HG03175 (cell line): ENCODE measurements around the gene DENND1A.
"Not testable (repeated sequence)": the region's sequence is repeated elsewhere in the genome, so short reads cannot be mapped to it uniquely, and the experiment has no call there.

ENCODE experiments used
- ATAC-seq: cut with Tn5 transposase; IDR thresholded peaks from one replicate; pipeline ENCODE4 v1.9.1; 2021; ENCODE audit warnings: mild to moderate bottlenecking, moderate library complexity; ENCODE audit not compliant: unreplicated experiment

The DENND1A gene

DNA sequence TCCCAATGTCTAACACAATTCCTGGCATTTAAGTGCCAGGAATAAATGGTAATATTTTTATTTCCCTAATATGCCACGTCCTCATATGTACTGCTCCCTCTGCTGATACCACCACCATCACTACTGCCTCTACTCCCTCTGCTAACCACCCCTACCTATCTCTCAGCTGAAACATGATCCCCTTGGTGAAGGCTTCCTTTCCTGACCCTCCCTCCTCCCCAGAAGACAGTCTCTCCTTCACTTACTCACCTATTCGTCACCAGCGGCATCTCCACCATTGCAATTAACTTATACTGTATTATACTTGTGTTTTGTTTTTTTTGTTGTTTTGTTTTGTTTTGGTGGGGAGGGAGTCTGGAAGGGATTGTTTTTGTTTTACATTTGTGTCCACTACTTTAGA, 4.8 kb downstream of the DENND1A start:
- no peak for ATAC-seq

DNA sequence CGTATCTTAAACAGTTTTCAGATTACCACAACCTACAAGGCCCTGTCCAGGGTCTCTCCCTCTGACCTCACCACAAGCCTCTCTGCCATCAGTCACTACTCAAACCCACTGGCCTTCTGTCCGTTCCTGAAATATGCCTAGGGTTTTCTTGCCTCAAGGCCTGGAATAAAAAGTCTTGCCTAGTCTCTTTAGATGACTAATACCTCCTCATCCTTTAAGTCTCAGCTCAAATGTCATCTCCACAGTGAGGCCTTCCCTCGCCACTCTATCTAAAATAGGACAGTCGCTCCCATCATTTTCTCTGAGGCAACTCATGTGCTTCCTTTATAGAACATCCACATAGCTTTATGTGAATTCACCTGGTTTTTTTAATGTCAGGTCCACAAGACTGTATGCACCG, 5.2 kb downstream of the DENND1A start:
- no peak for ATAC-seq

DNA sequence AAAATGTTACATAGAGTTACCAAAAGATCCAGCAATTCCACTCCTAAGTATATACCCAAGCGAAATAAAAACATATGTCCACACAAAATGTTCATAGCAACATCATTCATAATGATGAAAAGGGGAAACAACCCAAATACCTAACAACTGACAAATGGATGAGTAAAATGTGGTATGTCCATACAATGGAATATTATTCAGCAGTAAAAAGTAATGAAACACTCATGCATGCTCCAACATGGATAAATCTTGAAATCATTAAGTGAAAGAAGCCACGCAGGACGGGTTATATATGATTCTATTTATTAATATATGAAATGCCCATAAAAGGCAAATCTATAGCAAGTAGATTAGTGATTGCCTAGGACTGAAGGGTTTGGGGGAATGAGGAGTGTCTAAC, 6.0 kb downstream of the DENND1A start:
- ATAC-seq = no peak

DNA sequence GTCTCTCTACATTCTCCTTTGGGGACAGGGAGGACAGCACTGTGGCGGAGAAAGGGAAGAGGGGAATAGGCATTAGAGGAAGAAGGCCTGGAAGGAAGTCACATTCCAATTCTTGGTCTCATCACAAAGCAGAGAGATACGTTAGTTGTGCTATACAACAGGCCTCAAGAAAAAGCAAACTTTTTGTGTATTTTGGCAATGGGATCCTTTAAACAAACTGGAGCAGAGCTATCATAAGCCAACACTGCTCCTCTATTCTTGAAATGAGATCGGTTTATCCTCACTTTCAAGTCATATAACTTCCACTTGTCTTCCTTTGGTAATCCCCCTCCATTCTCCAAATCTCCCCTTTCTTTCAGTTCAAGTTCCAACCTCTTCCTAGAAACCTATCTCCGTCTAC, 6.5 kb downstream of the DENND1A start:
- no peak for ATAC-seq

DNA sequence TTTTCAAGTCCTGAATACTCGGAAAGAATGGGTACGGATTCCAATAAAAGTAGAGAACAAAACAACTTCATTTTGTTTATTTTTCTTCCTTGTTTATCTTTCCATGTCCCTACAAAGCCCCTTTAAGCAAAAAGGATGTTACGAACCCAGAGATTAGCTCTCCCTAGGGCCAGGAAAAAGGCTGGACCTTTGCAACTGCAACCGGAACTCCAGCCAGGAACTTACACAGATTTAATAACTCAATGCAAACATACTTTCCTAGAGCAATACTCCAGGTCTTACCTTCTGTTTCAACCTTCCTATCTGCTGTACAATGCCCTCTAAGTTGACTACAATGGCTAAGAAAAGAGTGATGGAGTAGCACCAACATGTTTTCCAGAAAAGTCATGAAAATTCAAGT, 7.0 kb downstream of the DENND1A start:
- ATAC-seq = no peak

DNA sequence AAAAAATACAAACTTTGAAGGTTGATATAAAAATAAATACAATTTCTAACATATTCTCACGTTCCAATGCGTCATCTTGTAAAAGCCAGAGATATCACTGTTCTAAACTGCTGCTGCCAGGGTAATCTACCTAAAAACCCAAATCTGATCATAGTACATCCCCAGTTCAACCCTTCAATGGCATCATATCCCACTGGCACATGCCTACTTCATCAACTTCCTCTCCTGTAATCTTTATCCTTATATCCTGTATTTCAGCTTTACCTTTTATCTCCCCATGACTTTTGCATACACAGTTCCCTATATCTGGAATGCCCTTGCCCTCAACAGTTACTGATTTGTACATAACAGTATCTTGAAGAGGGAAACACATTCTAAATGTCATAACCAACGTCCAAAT, 7.5 kb downstream of the DENND1A start:
- ATAC-seq = no peak

DNA sequence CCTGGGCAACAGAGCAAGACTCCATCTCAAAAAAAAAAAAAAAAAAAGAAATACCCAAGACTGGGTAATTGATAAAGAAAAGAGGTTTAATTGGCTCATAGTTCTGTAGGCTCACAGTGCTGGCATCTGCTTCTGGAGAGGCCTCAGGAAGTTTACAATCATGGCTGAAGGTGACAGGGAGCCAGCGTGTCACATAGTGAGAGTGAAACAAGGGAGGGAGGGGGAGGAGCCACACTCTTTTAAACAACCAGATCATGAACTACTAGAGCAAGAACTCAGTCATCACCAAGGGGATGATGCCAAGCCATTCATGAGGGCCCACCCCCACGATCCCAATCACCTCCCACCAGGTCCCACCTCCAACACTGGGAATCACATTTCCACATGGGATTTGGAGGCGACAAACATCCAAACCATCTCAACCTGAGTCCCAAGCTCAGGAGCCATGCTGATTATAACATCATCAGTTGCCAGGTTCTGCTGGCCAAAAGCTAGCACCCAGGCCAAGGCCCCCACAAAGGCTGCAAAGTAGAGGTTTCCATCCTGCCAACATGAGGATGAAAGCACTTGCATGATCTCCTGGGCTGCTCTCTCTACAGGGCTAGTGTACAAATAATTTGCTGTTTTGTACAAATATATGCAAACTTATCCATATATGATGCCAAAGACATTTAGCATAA, 15.3 kb downstream of the DENND1A start:
- no peak for ATAC-seq

DNA sequence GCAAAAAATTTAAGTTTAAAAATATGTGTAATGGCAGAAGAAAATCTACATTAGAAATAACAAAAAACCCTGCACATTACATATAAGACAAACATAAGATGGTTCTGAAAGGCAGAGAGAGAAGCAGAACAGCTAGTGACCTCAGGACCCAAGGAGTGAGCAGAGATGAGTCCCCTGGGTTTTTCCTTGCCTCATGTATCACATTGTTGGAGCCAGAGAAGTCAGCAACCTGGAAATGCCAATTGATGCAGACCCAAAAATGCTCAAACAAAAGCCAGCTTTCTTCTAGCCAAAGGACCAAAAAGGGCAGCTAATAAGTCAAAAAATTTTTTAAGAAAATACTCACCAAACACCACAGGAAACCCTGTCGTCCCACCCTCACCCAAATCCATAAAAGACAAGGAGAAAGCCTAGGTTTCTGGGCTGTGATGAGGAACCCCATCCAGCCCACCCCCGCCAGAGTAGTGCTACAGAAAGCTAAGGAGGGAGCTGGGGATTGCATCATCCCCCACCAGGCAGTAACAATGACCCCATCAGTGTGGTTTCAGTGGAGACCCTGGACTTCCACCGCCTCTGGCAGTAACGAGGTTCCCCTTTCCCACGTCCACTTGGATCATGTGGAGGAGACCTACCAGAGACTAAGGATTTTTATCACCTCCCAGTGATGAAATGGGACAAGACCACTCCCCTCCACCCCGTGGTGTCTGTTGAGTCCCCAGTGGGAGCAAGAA, 17.6 kb downstream of the DENND1A start:
- ATAC-seq = no peak

DNA sequence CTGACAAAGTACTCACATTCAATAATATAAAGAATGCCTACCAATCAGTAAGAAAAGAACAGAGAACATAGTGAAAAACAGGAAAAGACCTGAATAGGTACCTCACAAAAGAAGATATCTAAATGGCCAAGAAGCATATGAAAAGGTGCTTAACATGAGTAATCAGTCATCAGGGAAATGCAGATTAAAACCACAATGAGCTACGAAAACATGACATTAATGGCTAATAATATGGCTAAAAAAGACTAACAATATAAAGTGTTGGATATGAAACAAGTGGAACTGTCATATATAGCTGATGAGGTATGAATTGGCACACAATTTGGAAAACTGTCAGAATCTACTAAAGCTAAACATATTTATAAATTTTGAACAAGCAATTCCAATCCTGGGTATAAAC, 18.9 kb downstream of the DENND1A start:
- no peak for ATAC-seq

DNA sequence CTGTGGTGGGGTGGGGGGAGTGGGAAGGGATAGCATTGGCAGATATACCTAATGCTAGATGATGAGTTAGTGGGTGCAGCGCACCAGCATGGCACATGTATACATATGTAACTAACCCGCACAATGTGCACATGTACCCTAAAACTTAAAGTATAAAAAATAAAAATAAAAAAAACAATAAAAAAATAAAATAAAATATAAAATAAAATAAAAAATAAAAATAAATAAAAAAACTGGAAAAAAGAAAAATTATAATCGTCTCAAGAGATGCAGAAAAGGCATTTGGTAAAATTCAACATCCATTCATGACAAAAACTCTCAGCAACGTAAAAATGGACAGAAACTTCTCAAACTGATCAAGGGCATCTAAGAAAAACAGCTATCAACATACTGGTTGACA, 20.7 kb downstream of the DENND1A start:
- not testable (repeated sequence) for ATAC-seq

DNA sequence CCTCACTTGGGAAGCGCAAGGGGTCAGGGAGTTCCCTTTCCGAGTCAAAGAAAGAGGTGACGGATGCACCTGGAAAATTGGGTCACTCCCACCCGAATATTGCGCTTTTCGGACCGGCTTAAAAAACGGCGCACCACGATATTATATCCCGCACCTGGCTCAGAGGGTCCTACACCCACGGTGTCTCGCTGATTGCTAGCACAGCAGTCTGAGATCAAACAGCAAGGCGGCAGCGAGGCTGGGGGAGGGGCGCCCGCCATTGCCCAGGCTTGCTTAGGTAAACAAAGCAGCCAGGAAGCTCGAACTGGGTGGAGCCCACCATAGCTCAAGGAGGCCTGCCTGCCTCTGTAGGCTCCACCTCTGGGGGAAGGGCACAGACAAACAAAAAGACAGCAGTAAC, 26.4 kb downstream of the DENND1A start:
- not testable (repeated sequence) for ATAC-seq

DNA sequence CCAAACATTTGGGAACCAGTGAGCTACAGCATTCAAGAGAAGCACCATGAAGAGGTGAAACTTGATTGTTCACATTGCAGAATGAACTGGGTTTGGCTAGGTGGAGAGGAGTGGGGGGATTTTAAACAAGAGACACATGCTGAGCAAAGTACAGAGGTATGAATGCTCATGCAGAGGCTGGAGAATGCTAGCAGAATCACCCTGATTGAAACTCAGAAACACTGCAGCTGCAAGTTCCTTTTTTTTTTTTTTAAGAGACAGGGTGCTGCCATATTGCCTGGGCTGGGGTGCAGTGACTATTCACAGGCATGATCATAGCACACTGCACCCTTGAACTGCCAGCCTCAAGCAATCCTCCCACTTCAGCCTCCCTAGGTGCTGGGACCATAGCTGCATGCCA, 35.1 kb downstream of the DENND1A start:
- ATAC-seq = no peak

DNA sequence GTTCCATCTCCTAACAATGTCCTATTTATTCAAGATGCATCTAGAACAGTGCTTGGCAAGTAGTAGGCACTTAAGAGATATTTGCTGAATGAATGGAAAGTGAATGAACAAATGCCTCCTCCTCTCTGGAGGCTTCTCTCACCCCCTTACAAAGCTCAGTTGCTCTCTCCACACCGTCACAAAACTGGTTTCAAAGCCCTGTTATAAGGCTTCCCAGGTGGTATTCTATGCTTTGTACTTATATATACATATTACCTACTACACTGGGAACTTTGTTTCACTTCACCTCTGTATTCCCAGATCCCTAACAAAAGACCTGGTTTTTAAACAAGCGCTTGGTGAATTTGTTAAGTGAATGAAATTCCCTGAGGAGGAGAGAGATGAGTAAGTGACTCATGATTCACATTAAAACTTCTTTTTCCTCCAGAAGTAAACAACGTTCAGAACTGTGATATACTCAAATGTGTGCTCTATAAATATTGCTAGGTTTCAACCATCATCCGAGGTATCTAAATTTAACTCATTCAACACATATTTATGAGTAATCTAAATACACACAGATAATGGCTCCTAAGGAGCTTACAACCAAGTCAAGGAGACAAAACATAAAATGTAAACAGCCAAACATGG, 36.0 kb downstream of the DENND1A start:
- no peak for ATAC-seq

DNA sequence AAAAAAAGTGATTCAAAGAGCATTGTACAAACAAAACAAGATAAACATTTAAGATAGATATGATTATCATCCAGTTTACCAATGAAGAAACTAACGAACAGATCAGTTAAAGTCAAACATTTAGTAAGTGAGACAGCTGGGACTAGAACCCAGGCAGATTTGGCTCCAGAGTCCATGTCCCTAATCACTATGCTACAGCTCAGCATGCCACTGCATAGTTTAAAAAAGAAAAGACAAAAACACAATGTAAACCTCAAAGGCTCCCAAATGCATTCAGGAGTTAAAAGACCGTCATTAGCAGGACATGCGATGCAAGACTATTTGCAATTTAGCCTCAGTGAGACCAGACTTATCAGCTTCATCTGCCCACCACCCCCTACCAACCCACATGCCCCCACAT, 36.8 kb downstream of the DENND1A start:
- ATAC-seq = no peak

DNA sequence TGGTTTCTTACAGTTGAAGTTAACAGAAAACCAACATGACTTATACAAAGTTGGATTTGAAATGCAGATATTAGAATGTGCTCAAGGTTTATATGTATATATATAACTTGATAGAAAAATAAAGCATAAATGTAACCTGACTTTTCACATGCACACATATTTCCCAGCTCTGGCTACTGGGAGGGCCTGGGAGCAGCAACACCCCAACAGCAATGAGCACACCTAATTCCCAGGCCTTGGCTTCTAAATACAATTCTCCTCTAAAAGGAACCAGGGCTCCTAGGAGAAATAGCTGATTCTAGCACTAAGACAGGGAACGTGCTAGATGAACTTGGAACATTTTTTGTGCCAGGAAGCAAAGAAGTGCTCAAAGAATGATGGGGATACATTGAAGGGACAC, 42.1 kb downstream of the DENND1A start:
- ATAC-seq = no peak

DNA sequence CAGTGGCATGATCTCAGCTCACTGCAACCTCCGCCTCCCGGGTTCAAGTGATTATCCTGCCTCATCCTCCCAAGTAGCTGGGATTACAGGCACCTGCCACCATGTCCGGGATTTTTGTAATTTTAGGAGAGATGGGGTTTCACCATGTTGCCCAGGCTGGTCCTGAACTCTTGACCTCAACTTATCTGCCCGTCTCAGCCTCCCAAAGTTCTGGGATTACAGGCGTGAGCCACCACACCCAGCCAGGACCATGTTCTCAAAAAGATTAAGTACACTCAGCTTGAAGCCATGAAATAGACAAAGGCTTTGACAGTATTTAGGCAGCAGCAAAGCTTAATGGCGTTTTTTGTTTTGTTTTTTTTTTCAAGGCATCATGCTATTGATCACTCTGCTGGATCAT, 44.1 kb downstream of the DENND1A start:
- not testable (repeated sequence) for ATAC-seq

DNA sequence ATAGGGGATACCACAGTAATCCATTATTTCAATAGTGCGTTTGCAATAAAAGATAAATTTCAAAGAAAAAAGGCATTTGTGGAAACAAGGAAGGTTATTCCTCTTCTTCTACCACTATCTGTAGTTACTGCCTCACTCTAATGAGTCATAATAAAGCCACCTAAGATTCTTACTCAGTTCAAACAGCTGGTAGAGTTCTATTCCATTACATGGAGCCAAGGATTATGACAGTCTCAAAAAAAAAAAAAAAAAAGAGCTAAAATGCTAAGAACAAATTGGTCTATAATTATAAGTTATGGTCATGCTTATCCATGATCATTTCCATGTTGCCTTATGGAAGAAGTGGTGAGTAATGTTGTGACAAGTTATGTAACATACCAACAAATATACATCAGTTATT, 46.3 kb downstream of the DENND1A start:
- ATAC-seq = no peak

DNA sequence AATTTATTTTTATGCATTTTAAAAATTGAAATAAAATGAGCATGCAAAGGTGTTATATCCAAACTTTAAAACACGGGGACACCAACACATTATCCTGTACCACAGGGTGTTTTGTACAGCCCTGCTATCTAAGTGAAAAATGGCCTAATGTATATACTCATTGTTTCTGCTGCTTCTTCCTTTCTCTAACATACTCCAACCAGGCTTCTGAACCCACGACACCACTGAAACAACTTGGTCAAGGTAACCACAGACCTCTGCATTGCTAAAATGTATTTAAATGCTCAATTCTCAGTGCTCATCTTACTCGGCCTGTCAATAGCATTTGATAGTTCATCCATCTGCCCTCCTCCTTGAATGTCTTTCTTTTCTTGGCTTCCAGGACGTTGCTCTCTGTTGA, 48.3 kb downstream of the DENND1A start:
- no peak for ATAC-seq

DNA sequence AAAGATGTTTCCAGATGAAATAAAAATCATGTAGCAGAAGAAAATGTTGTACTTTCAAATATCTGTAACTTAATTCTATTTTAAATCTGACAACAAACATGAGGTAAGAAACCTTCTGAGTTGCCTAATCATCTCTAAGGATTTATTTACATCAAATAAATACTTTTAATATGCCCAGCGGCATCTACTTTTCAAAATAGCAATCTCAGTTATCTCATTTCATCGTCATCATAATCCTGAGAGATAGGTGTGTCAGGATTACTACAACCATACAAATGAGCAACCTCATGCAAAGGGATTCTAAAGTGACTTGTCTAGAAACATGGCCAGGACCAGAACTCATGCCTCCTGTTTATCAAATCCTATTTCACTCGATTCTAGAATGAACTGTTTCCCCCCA, 49.5 kb downstream of the DENND1A start:
- ATAC-seq = no peak

DNA sequence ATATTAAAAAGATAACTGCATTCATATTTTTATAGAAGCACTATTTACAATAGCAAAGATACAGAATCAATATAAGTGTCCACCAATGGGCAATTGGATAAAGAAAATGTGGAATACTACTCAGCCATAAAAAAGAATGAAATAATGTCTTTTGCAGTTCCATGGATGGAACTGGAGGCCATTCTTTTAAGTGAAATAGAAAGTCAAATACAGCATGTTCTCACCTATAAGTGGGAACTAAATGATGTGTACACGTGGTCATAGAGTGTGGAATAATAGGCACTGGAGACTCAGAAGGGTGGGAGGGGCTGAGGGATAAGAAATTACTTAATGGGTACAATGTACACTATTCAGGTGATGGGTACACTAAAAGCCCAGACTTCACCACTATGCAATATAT, 53.2 kb downstream of the DENND1A start:
- ATAC-seq = no peak

DNA sequence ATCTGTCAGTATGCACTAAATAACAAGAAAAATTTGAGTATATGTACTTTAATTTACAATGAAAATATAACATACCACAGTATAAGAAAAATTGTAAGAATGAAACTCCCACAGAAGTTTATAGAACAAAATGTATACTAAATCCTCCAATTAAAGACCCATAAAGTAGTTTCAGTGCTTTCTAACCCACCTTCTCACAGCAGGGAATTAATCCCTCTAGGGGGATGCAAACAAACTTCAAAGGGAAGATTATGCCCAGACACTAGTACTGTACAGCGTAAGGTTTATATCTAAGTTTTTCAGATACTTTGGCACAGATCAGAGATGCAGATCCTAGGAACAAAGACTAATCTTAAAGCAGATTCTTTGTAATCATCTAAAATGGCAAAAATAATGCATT, 57.2 kb downstream of the DENND1A start:
- no peak for ATAC-seq

DNA sequence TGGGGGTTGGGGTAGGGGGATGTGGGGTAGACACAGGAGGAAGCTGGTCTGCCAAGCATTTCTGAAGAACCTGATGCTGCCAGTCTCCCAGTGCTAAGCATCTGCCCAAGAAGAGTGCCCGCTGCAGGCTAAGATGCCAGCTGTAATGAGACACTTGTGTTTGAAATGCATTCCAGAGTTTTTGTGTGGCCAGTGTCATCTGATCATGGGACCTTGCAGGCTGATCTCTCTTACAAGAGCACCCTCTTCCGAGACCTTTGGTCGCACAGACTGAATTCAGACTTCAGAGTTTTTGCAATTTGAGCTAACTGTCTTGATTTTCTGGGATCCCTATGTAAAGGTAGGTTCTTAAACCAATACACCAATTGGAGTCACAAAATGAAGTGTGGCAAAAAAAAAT, 58.1 kb downstream of the DENND1A start:
- ATAC-seq = no peak
